Cardiac fibroblast (primary cell): ENCODE measurements around the gene PCED1A.
A peak's percentile ranks its signal among the peaks of the same experiment; 100 is the strongest.

Source experiments
- DNase-seq, 2 donors: peaks; one replicate each; pipeline versions ENCODE4 v3.0.0 to v3.0.0-alpha.2; 2010; ENCODE audit warnings: low read depth in 2 of 2
- H3K4me3 ChIP-seq, 2 donors: replicated peaks in 1 of 2; 1 replicate in 1 of 2; 2 replicates in 1 of 2; pipeline ENCODE4 v1.5.1; 2011; ENCODE audit warnings: low read depth in 2 of 2, low read length in 2 of 2, mild to moderate bottlenecking in 2 of 2, moderate library complexity in 1 of 2
- CTCF ChIP-seq: IDR thresholded peaks from one replicate; pipeline ENCODE4 v1.5.1; 2011; ENCODE audit warnings: low read depth, mild to moderate bottlenecking, low read length, inconsistent platforms

PCED1A gene

GRCh38 chr20:2866236-2866635 is 25.8 kb upstream of the PCED1A start:
- no peak overlapping the region for H3K4me3 ChIP-seq
- TF ChIP-seq CTCF, result no peak
- DNase-seq, result no peak

- DNase-seq, result no peak
- H3K4me3 ChIP-seq, result no peak overlapping the region
- TF ChIP-seq CTCF, result peak; percentile 11
These were observed 25.2 kb upstream of the PCED1A start for GRCh38 chr20:2865630-2866029.

GRCh38 chr20:2865101-2865500 is 24.6 kb upstream of the PCED1A start:
- TF ChIP-seq CTCF, result no peak
- no peak for DNase-seq
- no peak overlapping the region for H3K4me3 ChIP-seq

GRCh38 chr20:2864626-2865025 is 24.2 kb upstream of the PCED1A start:
- no peak for TF ChIP-seq CTCF

GRCh38 chr20:2859330-2860121 is 19.1 kb upstream of the PCED1A start:
- DNase-seq, result peak; percentile 14 to 82
- H3K4me3 ChIP-seq, result no peak overlapping the region
- TF ChIP-seq CTCF, result no peak

More at GRCh38 chr20:2864626-2865025, 24.2 kb upstream of the PCED1A start:
- no peak overlapping the region for H3K4me3 ChIP-seq
- DNase-seq, result no peak

GRCh38 chr20:2858591-2858990 is 18.1 kb upstream of the PCED1A start:
- DNase-seq, result no peak
- H3K4me3 ChIP-seq, result no peak overlapping the region
- TF ChIP-seq CTCF, result no peak

- DNase-seq, result no peak
- TF ChIP-seq CTCF, result no peak
- H3K4me3 ChIP-seq, result no peak overlapping the region
These were observed 10.6 kb upstream of the PCED1A start for GRCh38 chr20:2851086-2851485.
